Limb (tissue), 2 donors: ENCODE data around the gene CD37.
"Not testable (repeated sequence)": the region's sequence is repeated elsewhere in the genome, so short reads cannot be mapped to it uniquely, and the experiment has no call there.

ENCODE experiments used
- DNase-seq, 2 donors: peaks; one replicate each; pipeline ENCODE4 v3.0.0-alpha.2; 2016; ENCODE audit errors: extremely low spot score in 2 of 2

The CD37 gene

DNA sequence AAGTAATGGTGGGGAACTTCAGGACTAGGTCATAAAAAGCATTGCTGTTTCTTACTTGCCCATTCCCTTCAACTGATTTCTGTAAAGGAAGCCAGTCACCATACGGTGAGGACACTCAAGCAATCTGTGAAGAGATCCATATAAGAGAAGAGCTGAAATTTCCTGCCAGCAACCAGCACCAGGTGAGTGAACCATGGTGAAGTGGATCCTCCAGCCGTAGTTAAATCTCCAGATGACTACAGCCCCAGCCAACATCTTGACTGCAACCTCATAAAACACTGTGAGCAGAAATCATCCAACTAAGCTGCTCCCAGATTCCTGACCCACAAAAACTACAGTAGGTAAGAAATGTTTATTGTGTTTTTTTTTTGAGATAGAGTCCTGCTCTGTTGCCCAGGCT lies 6.5 kb upstream of the CD37 start:
- DNase-seq, result no peak

- DNase-seq, result not testable (repeated sequence)
Observed at GRCh38 chr19:49331187-49331586, 4.0 kb upstream of the CD37 start.

GRCh38 chr19:49331616-49332055 lies 3.6 kb upstream of the CD37 start:
- DNase-seq, result no peak

GRCh38 chr19:49332691-49333417 lies 2.4 kb upstream of the CD37 start:
- DNase-seq, result not testable (repeated sequence)

- no peak for DNase-seq
Observed at GRCh38 chr19:49333418-49333805, 1.8 kb upstream of the CD37 start.

DNA sequence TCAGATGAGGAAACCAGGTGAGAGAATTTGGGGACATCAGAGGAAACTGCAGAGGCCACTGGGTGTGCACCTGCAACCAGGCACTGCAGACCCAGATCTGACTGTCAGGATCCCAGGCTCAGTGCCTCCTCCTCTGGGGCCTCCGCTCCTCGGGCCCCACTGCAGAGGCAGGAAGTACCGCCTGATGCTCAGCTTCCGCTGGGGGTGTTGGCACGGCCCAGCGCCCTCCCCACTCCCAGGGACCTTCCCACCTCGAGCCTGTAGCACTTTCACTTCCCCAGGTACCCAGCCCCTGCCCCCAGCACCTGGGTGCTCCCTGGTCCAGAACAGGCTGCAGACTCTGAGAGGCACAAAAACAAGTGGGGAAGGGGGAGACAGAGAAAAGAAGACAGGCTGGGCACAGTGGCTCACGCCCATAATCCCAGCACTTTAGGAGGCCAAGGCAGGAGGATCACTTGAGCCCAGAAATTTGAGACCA lies 1.4 kb upstream of the CD37 start:
- no peak for DNase-seq

GRCh38 chr19:49335784-49336481 lies 727 bp downstream of the CD37 start:
- DNase-seq, result no peak

DNA sequence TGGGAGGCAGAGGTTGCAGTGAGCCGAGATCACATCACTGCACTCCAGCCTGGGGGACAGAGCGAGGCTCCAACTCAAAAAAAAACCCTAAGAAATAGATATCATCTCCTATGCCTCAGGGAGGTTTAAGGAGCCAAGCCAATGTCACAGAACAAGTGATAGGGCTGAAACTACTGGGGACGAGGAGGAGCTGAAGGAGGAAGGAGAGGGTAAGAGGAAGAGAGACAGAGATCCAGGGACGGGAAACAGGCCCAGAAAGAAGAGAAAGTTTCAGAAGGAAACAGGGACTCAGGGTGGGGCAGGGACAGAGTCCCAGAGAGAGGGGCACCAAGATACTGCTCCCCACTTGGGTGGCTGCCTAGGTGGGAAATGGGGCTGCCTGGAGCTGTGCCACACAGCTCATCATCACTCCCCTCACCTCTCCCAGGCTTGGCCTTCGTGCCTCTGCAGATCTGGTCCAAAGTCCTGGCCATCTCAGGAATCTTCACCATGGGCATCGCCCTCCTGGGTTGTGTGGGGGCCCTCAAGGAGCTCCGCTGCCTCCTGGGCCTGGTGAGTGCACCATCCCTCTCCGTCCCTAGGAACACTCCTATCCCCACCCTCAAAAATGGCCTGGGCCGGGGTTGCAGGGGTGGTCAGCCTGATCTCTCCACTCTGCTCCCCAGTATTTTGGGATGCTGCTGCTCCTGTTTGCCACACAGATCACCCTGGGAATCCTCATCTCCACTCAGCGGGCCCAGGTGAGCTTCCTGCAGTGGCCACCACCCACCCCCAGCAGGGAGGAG lies 1.5 kb downstream of the CD37 start:
- no peak for DNase-seq

- DNase-seq, result no peak
Observed at GRCh38 chr19:49337267-49338022, 2.2 kb downstream of the CD37 start.

DNA sequence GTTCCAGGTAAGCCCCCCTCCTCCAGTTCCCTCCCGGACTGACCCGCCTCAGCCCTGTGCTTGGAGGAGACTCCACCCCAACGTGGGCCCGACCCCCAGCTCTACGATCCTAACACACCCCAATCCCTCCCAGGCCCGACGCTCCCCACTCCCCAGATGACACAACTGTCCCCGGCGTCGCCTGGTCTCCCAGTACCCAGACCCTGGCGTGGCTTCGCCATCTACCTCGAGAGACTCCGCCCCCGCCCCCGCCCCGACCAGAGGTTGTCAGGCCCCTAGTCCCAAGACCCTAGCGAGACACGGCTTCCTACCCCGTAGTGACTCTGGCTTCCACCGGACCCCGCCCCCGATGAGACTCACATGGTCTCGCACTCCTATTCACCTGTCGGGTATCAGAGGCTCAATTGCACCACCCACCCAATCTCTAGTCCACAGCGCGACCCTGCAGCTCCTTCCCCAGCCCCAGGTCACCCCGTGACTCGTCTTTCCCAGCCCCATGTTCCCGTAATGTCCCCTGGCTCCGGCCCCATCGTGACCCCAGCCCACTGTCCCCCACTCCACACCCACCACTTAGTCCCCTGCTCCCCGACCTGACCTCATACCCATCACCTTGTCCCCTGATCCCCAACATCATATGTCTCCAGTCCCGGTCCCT lies 2.9 kb downstream of the CD37 start:
- peak in 1 of 2 donors; percentile 45 for DNase-seq

DNA sequence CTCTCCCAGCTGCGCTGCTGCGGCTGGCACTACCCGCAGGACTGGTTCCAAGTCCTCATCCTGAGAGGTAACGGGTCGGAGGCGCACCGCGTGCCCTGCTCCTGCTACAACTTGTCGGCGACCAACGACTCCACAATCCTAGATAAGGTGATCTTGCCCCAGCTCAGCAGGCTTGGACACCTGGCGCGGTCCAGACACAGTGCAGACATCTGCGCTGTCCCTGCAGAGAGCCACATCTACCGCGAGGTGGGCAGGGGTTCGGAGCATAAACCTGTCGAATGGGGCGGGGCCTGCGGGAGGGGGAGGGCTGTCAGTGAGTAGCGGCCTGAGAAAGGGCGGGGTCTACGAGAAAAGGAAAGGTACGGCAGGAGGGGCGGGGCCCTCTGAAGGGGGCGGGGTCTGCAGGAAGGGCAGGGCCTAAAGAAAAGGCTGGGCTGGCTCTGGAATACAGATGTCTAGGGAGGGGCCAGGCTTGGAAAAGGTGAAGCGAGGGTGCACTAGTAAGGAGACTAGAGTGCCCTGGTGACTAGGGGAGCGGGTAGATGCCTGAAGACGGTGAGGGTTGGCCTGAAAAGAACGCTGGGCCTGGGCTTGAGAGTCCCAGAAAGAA lies 3.6 kb downstream of the CD37 start:
- DNase-seq, result peak; percentile 35 to 83

DNA sequence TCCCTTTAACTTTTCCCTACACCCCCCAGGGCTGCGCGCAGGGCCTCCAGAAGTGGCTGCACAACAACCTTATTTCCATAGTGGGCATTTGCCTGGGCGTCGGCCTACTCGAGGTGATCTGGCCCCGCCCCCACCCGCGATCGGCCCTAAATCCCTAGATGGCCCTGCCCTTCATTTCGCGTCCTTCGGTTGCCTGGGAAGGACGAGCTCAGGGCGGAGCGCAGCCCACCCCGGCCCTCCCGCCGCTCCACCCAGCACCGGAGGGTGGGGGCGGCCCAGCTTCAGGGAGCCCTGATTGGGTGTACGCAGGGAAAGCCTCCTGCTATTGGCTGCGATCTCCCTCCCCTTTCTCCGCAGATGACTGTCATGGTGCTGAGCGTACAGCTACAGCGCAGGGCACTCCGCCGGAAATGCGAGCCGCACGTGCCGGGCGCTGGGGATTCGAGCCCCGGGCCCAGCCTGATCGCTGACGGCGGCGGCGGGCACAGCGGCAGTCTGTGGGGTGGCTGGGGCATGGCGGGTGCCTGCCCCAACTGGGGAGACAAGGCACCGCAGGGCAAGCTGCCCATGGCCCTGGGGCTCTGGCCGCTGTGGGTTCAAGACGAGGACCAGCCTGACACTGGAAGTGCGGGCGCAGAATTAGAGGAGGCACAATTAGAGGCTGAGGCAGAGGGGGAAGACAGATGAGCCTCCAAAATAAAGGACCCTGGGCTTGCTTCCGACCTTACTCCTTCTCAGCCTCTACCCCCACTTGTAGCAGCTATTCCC lies 4.3 kb downstream of the CD37 start:
- peak; percentile 90 to 93 for DNase-seq

DNA sequence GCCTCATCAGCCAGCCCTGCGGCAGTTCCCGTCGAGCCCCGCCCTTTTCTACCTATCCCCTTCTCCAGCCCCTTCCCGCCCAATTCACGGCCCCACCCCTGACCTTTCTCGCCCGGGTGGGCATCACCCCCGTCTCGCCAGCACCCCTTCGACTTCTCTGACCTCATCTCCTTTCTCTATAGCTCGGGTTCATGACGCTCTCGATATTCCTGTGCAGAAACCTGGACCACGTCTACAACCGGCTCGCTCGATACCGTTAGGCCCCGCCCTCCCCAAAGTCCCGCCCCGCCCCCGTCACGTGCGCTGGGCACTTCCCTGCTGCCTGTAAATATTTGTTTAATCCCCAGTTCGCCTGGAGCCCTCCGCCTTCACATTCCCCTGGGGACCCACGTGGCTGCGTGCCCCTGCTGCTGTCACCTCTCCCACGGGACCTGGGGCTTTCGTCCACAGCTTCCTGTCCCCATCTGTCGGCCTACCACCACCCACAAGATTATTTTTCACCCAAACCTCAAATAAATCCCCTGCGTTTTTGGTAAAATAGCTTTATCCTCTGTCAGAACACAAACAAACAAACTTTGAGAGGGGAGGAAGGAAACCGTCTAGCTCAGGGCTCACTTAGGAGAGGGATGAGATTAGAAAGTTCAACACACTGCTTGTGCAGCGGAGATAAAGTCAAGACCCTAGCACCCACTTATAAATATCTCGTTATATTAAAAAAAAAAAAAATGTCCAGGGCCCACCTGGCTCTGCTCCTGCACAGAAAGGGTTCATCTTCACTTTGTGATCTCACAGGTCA lies 5.1 kb downstream of the CD37 start:
- DNase-seq, result peak in 1 of 2 donors; percentile 75

DNA sequence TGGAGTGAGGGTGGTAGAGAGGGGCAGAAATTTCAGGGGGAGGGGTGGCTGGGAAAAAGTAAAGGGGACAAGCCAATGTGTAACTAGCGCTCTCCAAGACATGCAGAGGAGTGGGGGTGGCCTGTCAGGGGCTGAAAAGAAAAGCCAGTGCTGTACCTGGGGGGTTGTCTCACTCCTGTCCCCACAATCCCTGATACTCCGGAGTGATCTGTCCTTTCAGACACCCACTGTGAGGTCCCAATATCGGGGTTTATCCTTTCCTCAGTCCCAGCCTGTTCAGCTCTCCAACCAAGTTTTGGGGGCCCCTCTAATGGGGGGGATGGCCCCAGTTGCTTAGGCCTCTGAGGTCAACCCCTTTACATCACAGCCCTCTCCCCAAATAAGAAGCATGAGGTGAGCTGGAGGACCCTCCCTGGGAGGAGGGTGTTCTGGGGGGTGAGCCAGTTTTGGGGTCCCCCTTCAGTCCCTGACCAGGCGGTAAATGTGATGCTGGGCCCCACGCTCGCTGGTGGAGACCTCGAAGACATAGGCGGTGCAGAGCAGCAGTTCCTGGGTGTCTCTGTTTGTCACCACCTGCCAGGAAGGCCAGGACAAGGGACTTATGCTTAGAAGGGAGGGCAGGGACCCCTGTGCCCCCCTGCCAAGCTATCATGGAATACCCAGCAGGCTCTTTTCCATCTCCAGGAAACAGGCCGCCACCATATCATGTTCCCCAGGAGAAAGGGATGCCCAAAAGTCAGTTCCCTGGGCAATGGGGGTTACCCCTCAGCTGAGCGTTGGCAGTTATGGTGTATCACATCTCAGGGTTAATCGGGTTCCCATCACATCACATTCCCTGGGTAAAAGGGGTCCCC lies 5.9 kb downstream of the CD37 start:
- DNase-seq, result no peak

- DNase-seq, result no peak
Observed at GRCh38 chr19:49342291-49342721, 7.1 kb downstream of the CD37 start.

GRCh38 chr19:49343123-49343522 lies 7.9 kb downstream of the CD37 start:
- no peak for DNase-seq

DNA sequence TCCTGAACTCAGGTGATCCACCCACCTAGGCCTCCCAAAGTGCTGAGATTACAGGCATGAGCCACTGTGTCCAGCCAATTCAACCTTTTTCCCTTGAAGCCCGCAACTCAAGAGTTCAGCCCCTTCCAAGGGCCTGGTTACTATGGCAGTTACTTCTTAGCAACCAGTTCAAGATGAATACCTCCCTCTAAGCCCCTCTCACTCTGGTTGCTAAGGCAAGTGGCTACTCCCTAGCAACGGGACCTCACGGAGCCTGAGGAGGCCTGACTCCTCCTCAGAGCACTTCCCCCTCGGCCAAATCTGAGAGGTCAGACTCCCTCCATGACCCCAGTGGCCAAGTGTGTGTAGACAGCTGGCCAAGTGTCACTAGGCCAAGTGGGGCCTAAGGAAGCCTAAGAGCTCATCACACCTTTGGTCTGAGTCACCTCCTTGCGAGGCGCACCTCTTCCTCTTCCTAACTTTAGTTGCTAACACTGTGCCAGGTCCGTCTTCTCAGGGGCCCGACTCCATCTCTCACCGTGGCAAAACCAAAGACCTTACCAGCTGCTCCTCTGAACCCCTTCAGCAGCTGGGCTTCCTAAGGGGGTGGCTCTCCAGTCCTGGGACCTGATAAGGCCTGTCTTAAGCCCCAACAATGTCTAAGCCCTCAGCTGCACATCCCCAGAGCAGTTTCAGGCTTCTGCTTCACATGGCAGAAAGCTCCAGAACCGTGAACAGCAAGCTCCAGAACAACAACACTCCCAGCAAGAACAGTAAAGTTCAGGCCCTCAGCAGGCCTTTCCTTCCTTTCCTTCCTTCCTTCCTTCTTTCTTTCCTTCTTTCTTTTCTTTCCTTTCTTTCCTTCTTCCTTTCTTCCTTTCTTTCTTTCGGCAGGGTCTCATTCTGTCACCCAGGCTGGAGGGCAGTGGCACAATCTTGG lies 9.6 kb downstream of the CD37 start:
- no peak for DNase-seq
